Neutrophil (primary cell): ENCODE measurements around the gene SEM1.

ENCODE experiments used
- H3K27ac ChIP-seq: fragments of 200-600 bp; sonication (generic); 2 replicates; pipeline ENCODE4 v1.5.1; 2016; ENCODE audit warnings: mild to moderate bottlenecking, moderate library complexity
- H3K27me3 ChIP-seq: fragments of 200-600 bp; sonication (generic); 2 replicates; pipeline ENCODE4 v1.6.0; 2016; ENCODE audit warnings: mild to moderate bottlenecking
- H3K36me3 ChIP-seq: fragments of 200-600 bp; sonication (generic); 2 replicates; pipeline ENCODE4 v1.5.1; 2017
- H3K4me1 ChIP-seq, 2 experiments: fragments of 200-600 bp in 1 of 2; sonication (generic) in 1 of 2; 1 replicate in 1 of 2; 2 replicates in 1 of 2; pipeline versions ENCODE4 v1.5.1 to v1.6.1; 2013 to 2016; ENCODE audit warnings: low read depth in 1 of 2, low read length in 1 of 2, mild to moderate bottlenecking in 1 of 2, moderate library complexity in 1 of 2; ENCODE audit not compliant: control insufficient read depth in 1 of 2, insufficient read depth in 1 of 2
- H3K4me3 ChIP-seq, 2 experiments: fragments of 200-600 bp in 1 of 2; sonication (generic) in 1 of 2; 1 replicate in 1 of 2; 2 replicates in 1 of 2; pipeline ENCODE4 v1.5.1; 2013 to 2016; ENCODE audit warnings: low read depth in 1 of 2, low read length in 1 of 2, mild to moderate bottlenecking in 1 of 2, moderate library complexity in 1 of 2
- H3K9me3 ChIP-seq: fragments of 200-600 bp; sonication (generic); 2 replicates; pipeline ENCODE4 v1.5.1; 2016
- CTCF ChIP-seq: fragments of 200-600 bp; sonication (generic); IDR thresholded peaks from 2 replicates; pipeline ENCODE4 v1.5.1; 2016; ENCODE audit warnings: antibody characterized with exemption

The SEM1 gene

DNA sequence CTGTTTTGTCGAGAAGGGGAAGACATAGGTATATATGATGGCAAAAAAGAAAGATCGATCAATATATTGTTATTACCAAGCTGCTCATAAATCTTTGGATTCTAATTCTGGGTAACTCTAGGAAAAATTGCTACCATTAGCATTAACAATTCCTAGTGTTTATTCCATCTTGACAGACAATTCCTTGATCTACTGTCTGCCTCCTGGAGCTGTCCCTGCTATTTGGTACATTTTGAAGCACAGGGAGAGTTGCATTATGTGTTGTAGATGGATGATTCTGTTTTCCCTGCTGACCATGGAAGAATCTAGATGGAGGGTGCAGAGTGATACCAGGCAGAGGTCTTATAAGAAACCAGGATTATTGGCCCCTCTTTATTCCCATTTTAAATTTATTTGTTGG is 29.1 kb upstream of the SEM1 start:
- Histone ChIP-seq H3K36me3 (no peaks in the 10 kb centered on the region), H3K4me3 (no peak overlapping the region), H3K4me1 (no peaks in the 10 kb centered on the region), H3K9me3 (no peaks in the 10 kb centered on the region), H3K27ac (no peak overlapping the region), H3K27me3 (peaks cover 3% of the 10 kb centered on the region)
- TF ChIP-seq CTCF = no peak

DNA sequence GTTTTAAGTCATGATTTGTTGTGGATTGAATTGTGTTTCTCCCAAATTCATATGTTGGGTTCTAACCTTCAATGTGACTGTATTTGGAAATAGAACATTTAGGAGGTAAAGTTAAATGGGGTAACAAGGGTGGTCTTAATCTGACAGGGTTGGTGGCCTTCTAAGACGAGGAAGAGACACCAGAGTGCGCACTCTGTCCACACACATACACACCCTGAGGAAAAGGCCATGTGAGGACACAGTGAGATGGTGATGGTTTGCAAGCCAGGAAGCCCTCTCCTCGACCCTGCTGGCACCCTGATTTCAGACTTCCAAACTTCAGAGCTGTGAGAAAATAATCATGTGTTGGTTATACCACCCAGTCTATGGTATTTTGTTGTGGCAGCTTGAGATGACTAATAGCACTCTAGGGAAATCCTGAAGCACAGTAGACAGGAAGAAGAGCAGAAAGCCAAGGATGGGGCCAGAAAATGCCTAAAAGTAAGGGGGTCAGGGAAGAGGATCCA is 28.0 kb upstream of the SEM1 start:
- H3K4me3 ChIP-seq = no peak overlapping the region
- H3K36me3 ChIP-seq = no peaks in the 10 kb centered on the region
- H3K27me3 ChIP-seq = peaks cover 3% of the 10 kb centered on the region
- no peaks in the 10 kb centered on the region for H3K9me3 ChIP-seq
- H3K27ac ChIP-seq = no peak overlapping the region
- TF ChIP-seq CTCF = no peak
- H3K4me1 ChIP-seq = no peaks in the 10 kb centered on the region

DNA sequence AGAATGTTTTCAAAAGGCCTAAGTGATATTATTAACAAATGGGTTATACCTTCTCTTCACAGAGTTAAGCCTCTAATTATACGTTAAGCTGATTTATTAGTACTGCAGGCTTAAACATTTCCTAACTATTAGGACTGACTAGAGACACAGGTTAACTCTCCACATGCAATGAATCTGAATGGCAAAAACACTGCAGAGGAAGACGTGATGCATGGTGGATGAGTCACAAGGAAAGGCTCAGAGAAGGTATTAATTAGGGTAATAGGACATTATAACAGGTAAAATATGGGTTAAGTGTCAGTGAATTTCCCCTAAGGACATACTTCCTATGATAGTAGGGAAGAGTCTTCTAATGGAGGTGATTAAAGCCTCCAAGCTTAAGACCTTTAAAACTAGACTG is 24.7 kb upstream of the SEM1 start:
- H3K27ac ChIP-seq = no peak overlapping the region
- H3K4me3 ChIP-seq = no peak overlapping the region
- no peaks in the 10 kb centered on the region for H3K4me1 ChIP-seq
- H3K36me3 ChIP-seq = no peaks in the 10 kb centered on the region
- H3K9me3 ChIP-seq = no peaks in the 10 kb centered on the region
- H3K27me3 ChIP-seq = peaks cover 3% of the 10 kb centered on the region
- no peak for TF ChIP-seq CTCF

- Histone ChIP-seq H3K4me3 (no peak overlapping the region), H3K4me1 (no peaks in the 10 kb centered on the region), H3K27me3 (peaks cover 3% of the 10 kb centered on the region), H3K27ac (no peak overlapping the region), H3K9me3 (no peaks in the 10 kb centered on the region), H3K36me3 (no peaks in the 10 kb centered on the region)
- no peak for TF ChIP-seq CTCF
Measured at GRCh38 chr7:96729820-96730219, 20.2 kb upstream of the SEM1 start.

DNA sequence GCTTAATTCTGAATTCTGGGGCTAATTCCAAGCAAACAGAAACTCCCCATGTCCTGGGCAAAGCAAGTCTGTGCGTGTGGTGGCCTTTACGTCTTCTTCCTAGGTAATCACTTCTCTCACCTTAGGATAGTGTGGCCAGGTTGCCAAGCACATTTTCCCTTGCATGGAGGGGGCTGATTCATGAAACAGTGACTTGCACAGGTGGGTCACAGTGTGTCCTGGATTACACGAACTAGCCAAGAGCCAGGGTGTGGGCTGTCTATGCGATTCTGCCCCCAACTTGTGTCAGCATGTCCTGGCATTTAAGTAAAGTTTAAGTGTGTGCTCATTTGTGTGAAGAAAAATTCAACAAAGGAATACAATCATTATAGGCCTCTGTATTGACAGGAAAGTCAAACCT is 18.5 kb upstream of the SEM1 start:
- Histone ChIP-seq H3K9me3 (no peaks in the 10 kb centered on the region), H3K27ac (no peak overlapping the region), H3K4me3 (no peak overlapping the region), H3K4me1 (no peaks in the 10 kb centered on the region), H3K36me3 (no peaks in the 10 kb centered on the region), H3K27me3 (no peaks in the 10 kb centered on the region)
- TF ChIP-seq CTCF = no peak

DNA sequence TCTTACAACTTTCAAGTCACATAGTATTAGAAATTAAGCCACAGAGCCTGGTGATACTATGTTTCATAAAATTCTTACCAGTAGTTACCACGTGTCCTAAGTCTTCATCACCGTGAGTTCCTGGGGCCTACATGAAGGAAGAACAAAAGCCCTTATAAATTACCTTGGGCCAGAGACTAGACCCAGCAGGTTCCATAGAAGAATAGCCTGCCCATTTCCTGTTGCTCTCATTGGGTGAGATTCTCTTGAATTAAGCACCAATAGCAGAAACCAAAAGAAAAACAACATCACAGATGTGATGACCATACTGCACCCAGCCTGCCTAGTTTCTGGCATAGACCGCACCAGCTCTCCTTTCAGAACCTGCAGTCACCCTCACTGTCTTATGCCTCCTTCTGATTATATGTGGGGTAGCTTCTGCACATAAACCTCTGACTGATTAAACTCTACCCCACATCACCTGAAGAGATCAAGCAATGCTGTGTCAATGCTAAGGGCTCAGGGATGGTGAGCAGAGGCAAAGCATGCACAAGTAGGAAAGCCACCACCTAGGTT is 18.0 kb upstream of the SEM1 start:
- Histone ChIP-seq H3K27me3 (no peaks in the 10 kb centered on the region), H3K4me1 (no peaks in the 10 kb centered on the region), H3K36me3 (no peaks in the 10 kb centered on the region), H3K4me3 (no peak overlapping the region), H3K9me3 (no peaks in the 10 kb centered on the region), H3K27ac (no peak overlapping the region)
- TF ChIP-seq CTCF = no peak
